WTC11 (cell line): ENCODE measurements around the gene ENDOV.

Experiments used
- CTCF ChIP-seq: fragments of 200-600 bp; IDR thresholded peaks from 2 replicates; pipeline ENCODE4 v1.8.0; 2022; ENCODE audit warnings: antibody characterized with exemption
- FOXK1 ChIP-seq: sonication (generic); formaldehyde crosslinking; IDR thresholded peaks from 2 replicates; pipeline ENCODE4 v1.8.0; 2022; ENCODE audit warnings: mild to moderate bottlenecking, moderate library complexity, missing genetic modification reagents
- NFATC4 ChIP-seq: fragments of 250-450 bp; sonication (Bioruptor Pico); IDR thresholded peaks from 2 replicates; pipeline ENCODE4 v1.9.0; 2021; ENCODE audit warnings: mild to moderate bottlenecking
- NFE2L1 ChIP-seq: sonication (generic); formaldehyde crosslinking; IDR thresholded peaks from 2 replicates; pipeline ENCODE4 v1.8.1; 2023; ENCODE audit warnings: missing genetic modification reagents
- NR2C2 ChIP-seq: sonication (generic); formaldehyde crosslinking; IDR thresholded peaks from 2 replicates; pipeline ENCODE4 v1.8.0; 2022; ENCODE audit warnings: mild to moderate bottlenecking, missing genetic modification reagents
- PRDM15 ChIP-seq: sonication (generic); formaldehyde crosslinking; IDR thresholded peaks from 2 replicates; pipeline ENCODE4 v1.8.0; 2022; ENCODE audit warnings: missing genetic modification reagents
- SP1 ChIP-seq: sonication (generic); formaldehyde crosslinking; conservative IDR thresholded peaks from 2 replicates; pipeline ENCODE4 v1.8.1; 2022; ENCODE audit warnings: missing genetic modification reagents
- TEAD4 ChIP-seq: sonication (generic); formaldehyde crosslinking; IDR thresholded peaks from 2 replicates; pipeline ENCODE4 v1.8.0; 2022; ENCODE audit warnings: mild to moderate bottlenecking, missing genetic modification reagents
- USF1 ChIP-seq: sonication (generic); formaldehyde crosslinking; IDR thresholded peaks from 2 replicates; pipeline ENCODE4 v1.8.0; 2022; ENCODE audit warnings: mild to moderate bottlenecking, missing genetic modification reagents
- USF2 ChIP-seq: sonication (generic); formaldehyde crosslinking; IDR thresholded peaks from 2 replicates; pipeline ENCODE4 v1.8.1; 2023; ENCODE audit warnings: mild to moderate bottlenecking, missing genetic modification reagents, moderate library complexity
- ZBTB43 ChIP-seq: sonication (generic); formaldehyde crosslinking; IDR thresholded peaks from 2 replicates; pipeline ENCODE4 v1.8.1; 2023; ENCODE audit warnings: mild to moderate bottlenecking, missing genetic modification reagents
- ZNF396 ChIP-seq: fragments of 250-450 bp; sonication (Bioruptor Pico); IDR thresholded peaks from 2 replicates; pipeline ENCODE4 v1.8.0; 2021; ENCODE audit warnings: mild to moderate bottlenecking, moderate library complexity, borderline replicate concordance
- ZNF425 ChIP-seq: fragments of 250-450 bp; sonication (Bioruptor Pico); conservative IDR thresholded peaks from 2 replicates; pipeline ENCODE4 v1.9.0; 2021; ENCODE audit warnings: mild to moderate bottlenecking

- TF ChIP-seq CTCF (no peak), ZNF396 (CRISPR knock-in tag) (no peak), ZNF425 (CRISPR knock-in tag) (no peak), NFE2L1 (no peak), USF1 (CRISPR knock-in tag) (no peak), NFATC4 (no peak), NR2C2 (CRISPR knock-in tag) (no peak), ZBTB43 (CRISPR knock-in tag) (no peak), SP1 (CRISPR knock-in tag) (no peak), USF2 (no peak), PRDM15 (CRISPR knock-in tag) (no peak), TEAD4 (no peak), FOXK1 (CRISPR knock-in tag) (no peak)
These were observed 67.0 kb downstream of the ENDOV start for GRCh38 chr17:80482058-80482318.
